Left lung (tissue), 10 donors: ENCODE results near the gene NPTX1. TPM values are rescaled to one million over a fixed set of nuclear protein-coding genes. Genes with fewer than 3 reads are reported as not detected.

Experiments
- ATAC-seq: fragments of 200-7000 bp; cut with Tn5 transposase; one replicate; pipeline ENCODE4 v1.9.1; 2020; ENCODE audit warnings: moderate library complexity
- DNase-seq, 4 donors: peaks; one replicate each; pipeline ENCODE4 v3.0.0-alpha.2; 2013 to 2020
- H3K27ac ChIP-seq, 2 donors: fragments of 200-600 bp; sonication (generic) in 1 of 2; one replicate each; pipeline versions ENCODE4 v1.5.0 to v1.8.0; 2020 to 2021
- H3K27me3 ChIP-seq, 2 donors: fragments of 200-600 bp; sonication (generic) in 1 of 2; one replicate each; pipeline versions ENCODE4 v1.5.0 to v1.8.0; 2020 to 2021
- H3K36me3 ChIP-seq, 2 donors: fragments of 200-600 bp; sonication (generic) in 1 of 2; one replicate each; pipeline versions ENCODE4 v1.5.0 to v1.8.0; 2020 to 2021
- H3K4me1 ChIP-seq, 2 donors: fragments of 200-600 bp; one replicate each; pipeline ENCODE4 v1.8.0; 2021
- H3K4me3 ChIP-seq, 2 donors: fragments of 200-600 bp; sonication (generic) in 1 of 2; one replicate each; pipeline versions ENCODE4 v1.5.0 to v1.8.0; 2020 to 2021; ENCODE audit warnings: mild to moderate bottlenecking in 1 of 2
- H3K9me3 ChIP-seq, 2 donors: fragments of 200-600 bp; sonication (generic) in 1 of 2; one replicate each; pipeline versions ENCODE4 v1.5.0 to v1.8.0; 2020 to 2021
- intact Hi-C, 2 donors: fragments of 100-400 bp; cut with DNase I; formaldehyde crosslinking; loops; one replicate each; pipeline versions ENCODE4 v1.11.2 to v1.14.2; 2022
- polyA plus RNA-seq, 6 donors: library from polyadenylated mRNA; unstranded; fragments of 120-200 nt; gene quantifications; one replicate each; pipeline ENCODE4 v1.2.1, GENCODE V29; 2013; ENCODE audit not compliant: insufficient read length in 6 of 6
- total RNA-seq, 2 donors: library from RNA; stranded (reverse); fragmentation: NEBNext Ultra II Directional; extraction: Animal tissue kit (Norgen Biotek cat#: 25700); gene quantifications; one replicate each; pipeline ENCODE4 v1.2.1, GENCODE V29; 2021
- TF ChIP-seq, protein P1 (sequence below), 2 donors: fragments of 200-600 bp; sonication (generic) in 1 of 2; IDR thresholded peaks; one replicate each; pipeline versions ENCODE4 v1.5.0 to v1.8.0; 2021; ENCODE audit warnings: antibody characterized with exemption in 2 of 2
- donor health status: DM: no; HTN: yes; CAD: no.
- donor health status: DM: no; HTN: no; CAD: no.

Gene NPTX1
- total and polyA plus RNA-seq, 8 donors = 0.17 to 9.1 (median 6.3) TPM

DNA sequence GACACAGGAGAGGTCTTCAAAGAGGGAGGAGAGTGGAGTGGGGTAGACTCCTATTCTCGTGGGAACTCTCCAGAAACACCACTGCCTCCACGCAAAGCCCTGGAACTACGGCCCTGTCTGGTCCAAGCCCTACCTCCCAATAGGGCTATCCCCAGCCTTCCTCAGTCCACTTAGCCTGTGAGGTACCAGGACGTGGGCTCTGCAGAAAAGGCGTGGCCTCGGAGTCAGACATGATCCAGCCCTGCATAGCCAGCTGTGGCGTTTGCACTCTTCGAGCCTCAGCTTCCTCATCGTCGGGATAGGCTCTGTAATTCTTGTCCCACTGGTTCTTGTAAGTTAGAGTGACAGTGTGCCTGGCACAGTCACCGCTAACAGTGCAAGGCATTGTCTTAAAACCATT is 47.6 kb downstream of the NPTX1 start:
- no peaks in the 10 kb centered on the region for H3K9me3 ChIP-seq
- DNase-seq (peak in 1 of 4 donors; percentile 31), ATAC-seq (no peak)
- intact Hi-C loops = loop anchor here in 1 of 2 donors (5.0 to 10.0 kb wide), 2 partner anchors 146 to 554 kb away; no protein-coding TSS in a partner anchor
- TF ChIP-seq, protein P1, sequence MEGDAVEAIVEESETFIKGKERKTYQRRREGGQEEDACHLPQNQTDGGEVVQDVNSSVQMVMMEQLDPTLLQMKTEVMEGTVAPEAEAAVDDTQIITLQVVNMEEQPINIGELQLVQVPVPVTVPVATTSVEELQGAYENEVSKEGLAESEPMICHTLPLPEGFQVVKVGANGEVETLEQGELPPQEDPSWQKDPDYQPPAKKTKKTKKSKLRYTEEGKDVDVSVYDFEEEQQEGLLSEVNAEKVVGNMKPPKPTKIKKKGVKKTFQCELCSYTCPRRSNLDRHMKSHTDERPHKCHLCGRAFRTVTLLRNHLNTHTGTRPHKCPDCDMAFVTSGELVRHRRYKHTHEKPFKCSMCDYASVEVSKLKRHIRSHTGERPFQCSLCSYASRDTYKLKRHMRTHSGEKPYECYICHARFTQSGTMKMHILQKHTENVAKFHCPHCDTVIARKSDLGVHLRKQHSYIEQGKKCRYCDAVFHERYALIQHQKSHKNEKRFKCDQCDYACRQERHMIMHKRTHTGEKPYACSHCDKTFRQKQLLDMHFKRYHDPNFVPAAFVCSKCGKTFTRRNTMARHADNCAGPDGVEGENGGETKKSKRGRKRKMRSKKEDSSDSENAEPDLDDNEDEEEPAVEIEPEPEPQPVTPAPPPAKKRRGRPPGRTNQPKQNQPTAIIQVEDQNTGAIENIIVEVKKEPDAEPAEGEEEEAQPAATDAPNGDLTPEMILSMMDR (IDR thresholded peaks at IDR 0.05) = no peak
- peaks cover 0 to 9% of the 10 kb centered on the region in 2 donors for H3K4me1 ChIP-seq
- H3K27me3 ChIP-seq = no peaks in the 10 kb centered on the region
- H3K27ac ChIP-seq = no peak overlapping the region
- peaks cover 0 to 6% of the 10 kb centered on the region in 2 donors for H3K36me3 ChIP-seq
- no peak overlapping the region for H3K4me3 ChIP-seq

DNA sequence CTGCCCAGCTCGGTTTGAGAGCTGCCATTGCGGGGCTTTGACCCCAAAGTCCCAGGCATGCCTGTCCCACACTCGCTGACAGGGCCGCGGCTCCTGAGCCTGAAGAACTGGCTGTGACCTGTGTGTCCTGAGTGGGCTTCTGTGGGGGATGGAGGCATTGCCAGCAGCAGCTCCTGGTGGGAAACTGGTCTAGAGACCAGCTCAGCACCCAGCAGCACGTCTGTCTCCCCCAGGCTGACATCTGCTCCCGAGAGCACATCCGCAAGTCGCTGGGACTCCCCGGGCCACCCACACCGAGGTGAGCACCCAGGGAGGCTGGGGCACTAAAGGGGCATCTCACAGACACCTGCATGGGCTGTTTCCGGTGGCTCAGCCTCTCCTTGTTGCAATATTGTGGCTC is 48.0 kb downstream of the NPTX1 start:
- DNase-seq (peak in 1 of 4 donors; percentile 70), ATAC-seq (no peak)
- peaks cover 0 to 6% of the 10 kb centered on the region in 2 donors for H3K36me3 ChIP-seq
- no peaks in the 10 kb centered on the region for H3K27me3 ChIP-seq
- intact Hi-C loops = loop anchor here in 1 of 2 donors (5.0 to 10.0 kb wide), 2 partner anchors 146 to 554 kb away; no protein-coding TSS in a partner anchor
- H3K27ac ChIP-seq = no peak overlapping the region
- peaks cover 0 to 12% of the 10 kb centered on the region in 2 donors for H3K4me1 ChIP-seq
- TF ChIP-seq, protein P1 (IDR thresholded peaks at IDR 0.05) = no peak
- H3K4me3 ChIP-seq = no peak overlapping the region
- no peaks in the 10 kb centered on the region for H3K9me3 ChIP-seq

DNA sequence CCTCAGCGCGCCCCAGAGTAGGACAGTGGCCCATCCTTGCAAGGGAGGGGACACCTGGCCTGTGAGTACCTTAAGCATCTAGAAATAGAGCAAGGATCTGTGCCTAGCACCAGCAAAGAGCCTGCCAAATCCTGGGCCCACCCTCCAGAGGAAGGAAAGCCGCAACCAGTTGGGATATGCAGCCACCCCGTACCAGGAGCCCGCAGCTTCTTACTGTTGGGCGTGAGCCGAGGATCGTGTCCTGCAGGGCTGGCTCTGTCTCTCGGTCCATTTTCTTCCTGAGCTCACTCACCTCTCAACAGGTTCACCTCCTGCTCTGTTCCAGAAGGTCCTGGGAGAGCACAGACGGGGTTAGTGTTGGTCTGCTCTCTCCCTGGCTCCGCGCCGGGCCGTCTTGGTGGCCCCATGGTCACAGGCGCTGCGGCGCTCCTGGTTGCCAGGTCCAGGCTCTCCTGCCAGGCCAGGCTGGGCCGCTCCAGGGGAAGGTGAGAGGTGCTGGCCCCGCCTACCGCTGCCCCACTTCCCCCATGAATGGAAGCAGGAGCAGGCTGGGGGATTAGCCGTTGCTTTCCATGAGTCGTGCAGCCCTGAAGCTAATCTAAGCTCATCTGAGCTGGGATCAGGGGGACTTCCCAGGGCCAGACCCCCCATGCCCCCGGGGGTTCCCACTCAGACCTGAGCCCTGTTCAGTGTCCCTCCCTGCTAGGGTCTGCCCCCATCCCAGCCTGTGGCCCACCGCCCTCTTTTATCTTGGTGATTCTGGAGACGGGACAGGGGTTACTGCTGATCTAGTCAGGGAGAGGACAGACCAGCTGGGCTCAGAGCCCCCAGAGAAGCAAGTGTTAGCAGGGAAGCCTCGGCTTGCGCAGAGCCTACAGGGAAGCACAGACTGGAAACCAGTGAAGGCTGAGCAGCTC is 48.8 kb downstream of the NPTX1 start:
- Histone ChIP-seq H3K36me3 (peaks cover 0 to 6% of the 10 kb centered on the region in 2 donors), H3K4me3 (no peak overlapping the region), H3K27me3 (no peaks in the 10 kb centered on the region), H3K9me3 (no peaks in the 10 kb centered on the region), H3K27ac (no peak overlapping the region), H3K4me1 (peaks cover 0 to 12% of the 10 kb centered on the region in 2 donors)
- peak in 1 of 4 donors; percentile 74 for DNase-seq
- TF ChIP-seq, protein P1 (IDR thresholded peaks at IDR 0.05) = no peak
- no peak for ATAC-seq
- intact Hi-C loops = loop anchor here in 1 of 2 donors (5.0 to 10.0 kb wide), 2 partner anchors 147 to 555 kb away; no protein-coding TSS in a partner anchor

DNA sequence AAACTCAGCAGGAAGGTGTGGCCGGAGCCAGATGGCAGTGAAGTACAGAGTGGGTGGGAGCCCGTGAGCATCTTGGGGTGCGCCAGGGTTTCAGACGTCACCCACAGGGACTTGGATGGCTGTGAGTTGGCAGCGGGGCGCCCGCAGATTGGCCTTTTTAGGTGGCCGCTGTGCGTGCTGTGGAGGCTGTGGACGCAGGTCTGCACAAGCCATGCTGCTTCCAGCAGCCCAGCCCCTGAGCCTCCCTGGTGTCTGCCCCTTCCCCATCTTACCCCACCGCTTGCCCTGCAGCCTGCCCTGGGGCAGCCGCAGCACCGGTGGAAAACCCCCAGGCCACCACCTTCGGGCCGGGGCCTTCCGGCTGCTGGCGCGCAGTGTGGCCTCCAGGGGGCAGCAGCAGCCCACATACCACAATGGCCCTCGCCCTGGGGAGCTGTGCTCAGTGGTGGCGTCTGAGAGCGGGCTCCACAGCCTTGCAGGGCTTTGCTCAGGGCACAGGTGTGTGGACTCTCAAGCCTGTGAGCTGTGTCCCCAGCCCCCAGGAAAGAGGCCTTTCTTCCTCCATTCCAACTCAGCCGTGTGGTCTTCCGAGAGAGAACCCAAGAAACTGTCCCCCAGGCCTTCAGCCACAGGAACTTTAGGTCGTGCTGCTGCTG is 49.6 kb downstream of the NPTX1 start:
- no peak overlapping the region for H3K4me3 ChIP-seq
- DNase-seq (peak; percentile 43 to 96 (median 70)), ATAC-seq (peak; percentile 96)
- intact Hi-C loops = loop anchor here in 1 of 2 donors (5.0 to 10.0 kb wide), 2 partner anchors 148 to 556 kb away; no protein-coding TSS in a partner anchor
- no peaks in the 10 kb centered on the region for H3K9me3 ChIP-seq
- TF ChIP-seq, protein P1 (IDR thresholded peaks at IDR 0.05) = peak; percentile 93 to 99
- peaks cover 0 to 6% of the 10 kb centered on the region in 2 donors for H3K36me3 ChIP-seq
- no peak overlapping the region for H3K27ac ChIP-seq
- peaks cover 0 to 12% of the 10 kb centered on the region in 2 donors for H3K4me1 ChIP-seq
- H3K27me3 ChIP-seq = no peaks in the 10 kb centered on the region
